ENCODE data around the gene GARIN5A. TPM values are rescaled to one million over a fixed set of nuclear protein-coding genes. Genes with fewer than 3 reads are reported as not detected.
A peak's percentile ranks its signal among the peaks of the same experiment; 100 is the strongest.
"Not testable (repeated sequence)": the region's sequence is repeated elsewhere in the genome, so short reads cannot be mapped to it uniquely, and the experiment has no call there.

The GARIN5A gene
- total and polyA plus RNA-seq, 7 donors, result 0.36 to 7.1 (median 1.6) TPM; not detected in 2

DNA sequence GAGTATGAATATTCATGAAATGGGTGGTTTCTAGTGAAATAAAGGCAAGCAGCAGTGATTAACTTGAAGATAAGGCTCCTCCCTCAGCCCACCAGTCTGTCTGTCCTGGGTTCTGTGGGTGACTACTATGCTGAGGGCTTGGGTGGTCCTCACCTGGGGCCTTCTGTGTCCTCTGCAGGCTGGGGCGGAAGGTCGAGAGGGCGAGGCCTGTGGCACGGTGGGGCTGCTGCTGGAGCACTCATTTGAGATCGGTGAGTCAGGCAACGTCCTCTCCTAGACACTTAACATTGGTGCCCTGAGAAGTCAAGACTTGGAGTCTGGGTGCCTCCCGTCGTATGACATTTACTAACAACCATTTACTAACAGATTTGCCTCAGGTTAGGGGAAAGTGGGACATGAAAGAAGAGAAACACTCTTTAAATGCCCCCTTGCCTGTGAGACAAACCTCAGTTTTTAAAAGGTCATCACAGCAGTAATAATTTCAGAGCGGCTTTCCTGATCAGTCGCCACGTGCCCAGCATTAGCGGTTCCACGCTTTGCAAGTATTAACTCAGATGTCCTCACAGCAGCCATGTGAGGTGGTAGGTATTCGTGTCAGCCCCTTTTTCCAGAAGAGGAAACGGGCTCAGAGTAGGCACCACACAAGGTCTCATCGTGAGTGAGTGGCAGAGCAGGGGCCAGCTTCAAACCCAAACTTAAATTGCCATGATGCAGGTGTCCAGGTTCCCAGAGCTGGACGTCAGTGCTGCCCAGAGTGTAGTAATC, 1.3 kb upstream of the GARIN5A start:
- Histone ChIP-seq H3K27ac (no peak overlapping the region), H3K27me3 (no peaks in the 10 kb centered on the region), H3K4me3 (no peak overlapping the region), H3K36me3 (peaks cover 12 to 46% (median 18%) of the 10 kb centered on the region in 4 donors), H3K9me3 (no peaks in the 10 kb centered on the region), H3K4me1 (peaks cover 0 to 26% (median 15%) of the 10 kb centered on the region in 4 donors)
- no peak for TF ChIP-seq EP300 (IDR thresholded peaks at IDR 0.05)
- no peak for TF ChIP-seq POLR2AphosphoS5 (IDR thresholded peaks at IDR 0.05)
- no peak for TF ChIP-seq POLR2A (IDR thresholded peaks at IDR 0.05)
- TF ChIP-seq CTCF (IDR thresholded peaks at IDR 0.05), result no peak
- intact Hi-C loops (cut with DNase I), result loop anchor here (2.0 kb wide), 1 partner anchor 101 kb away; the partner anchor contains the start of gene NR1H2
- 96 to 97% methylated on average over 17 of the region's 17 CpGs for WGBS, 2 donors
- DNase-seq, result no peak

DNA sequence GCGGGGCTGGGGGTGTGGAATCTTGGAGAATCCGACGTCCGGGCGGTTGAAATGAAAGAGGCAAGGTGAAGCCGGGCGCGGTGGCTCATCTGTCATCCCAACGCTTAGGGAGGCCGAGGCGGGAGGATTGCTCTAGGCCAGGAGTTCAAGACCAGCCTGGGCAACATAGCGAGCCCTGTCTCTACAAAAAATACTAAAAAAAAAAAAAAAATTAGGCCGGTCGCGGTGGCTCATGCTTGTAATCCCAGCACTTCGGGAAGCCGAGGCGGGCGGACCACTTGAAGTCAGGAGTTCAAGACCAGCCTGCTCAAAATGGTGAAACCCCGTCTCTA, 225 bp upstream of the GARIN5A start:
- intact Hi-C loops (cut with DNase I), result loop anchor here (1.0 to 2.0 kb wide), 2 partner anchors 34 to 100 kb away; partner anchors contain the start of genes JOSD2 and NR1H2
- DNase-seq, result no peak
- Histone ChIP-seq H3K9me3 (no peaks in the 10 kb centered on the region), H3K27me3 (no peaks in the 10 kb centered on the region), H3K27ac (peak overlapping the region; percentile 76 to 81 (median 80)), H3K36me3 (peaks cover 12 to 36% (median 18%) of the 10 kb centered on the region in 4 donors), H3K4me1 (peaks cover 0 to 26% (median 15%) of the 10 kb centered on the region in 4 donors), H3K4me3 (peak overlapping the region; percentile 75 to 95 (median 88))
- no peak for TF ChIP-seq CTCF (IDR thresholded peaks at IDR 0.05)
- no peak for TF ChIP-seq POLR2AphosphoS5 (IDR thresholded peaks at IDR 0.05)
- no peak for TF ChIP-seq POLR2A (IDR thresholded peaks at IDR 0.05)
- 17 to 19% methylated on average over 20 of the region's 20 CpGs for WGBS, 2 donors

GRCh38 chr19:50475736-50476223, 868 bp downstream of the GARIN5A start:
- Histone ChIP-seq H3K4me1 (peaks cover 0 to 26% (median 15%) of the 10 kb centered on the region in 4 donors), H3K27ac (peak overlapping the region; percentile 76 to 81 (median 80)), H3K27me3 (no peaks in the 10 kb centered on the region), H3K9me3 (no peaks in the 10 kb centered on the region), H3K4me3 (peak overlapping the region in 3 of 4 donors; percentile 75 to 95 (median 89)), H3K36me3 (peaks cover 5 to 25% (median 11%) of the 10 kb centered on the region in 4 donors)
- 76 to 79% methylated on average over 29 of the region's 29 CpGs for WGBS, 2 donors
- intact Hi-C loops (cut with DNase I), result loop anchor here (1.0 to 2.0 kb wide), 2 partner anchors 36 to 99 kb away; partner anchors contain the start of genes JOSD2 and NR1H2
- no peak for TF ChIP-seq EP300 (IDR thresholded peaks at IDR 0.05)
- no peak for TF ChIP-seq CTCF (IDR thresholded peaks at IDR 0.05)
- TF ChIP-seq POLR2A (IDR thresholded peaks at IDR 0.05), result no peak
- TF ChIP-seq POLR2AphosphoS5 (IDR thresholded peaks at IDR 0.05), result no peak
- no peak for DNase-seq

GRCh38 chr19:50475101-50475568, 1.5 kb downstream of the GARIN5A start:
- no peak for TF ChIP-seq CTCF (IDR thresholded peaks at IDR 0.05)
- TF ChIP-seq EP300 (IDR thresholded peaks at IDR 0.05), result no peak
- TF ChIP-seq POLR2AphosphoS5 (IDR thresholded peaks at IDR 0.05), result no peak
- no peak for TF ChIP-seq POLR2A (IDR thresholded peaks at IDR 0.05)
- peaks cover 0 to 26% (median 15%) of the 10 kb centered on the region in 4 donors for H3K4me1 ChIP-seq
- no peak overlapping the region for H3K27ac ChIP-seq
- 82 to 85% methylated on average over 12 of the region's 12 CpGs for WGBS, 2 donors
- intact Hi-C loops (cut with DNase I), result no loop called here
- DNase-seq, result no peak
- H3K9me3 ChIP-seq, result no peaks in the 10 kb centered on the region
- H3K36me3 ChIP-seq, result peaks cover 0 to 18% (median 6%) of the 10 kb centered on the region in 4 donors
- no peaks in the 10 kb centered on the region for H3K27me3 ChIP-seq
- H3K4me3 ChIP-seq, result no peak overlapping the region

DNA sequence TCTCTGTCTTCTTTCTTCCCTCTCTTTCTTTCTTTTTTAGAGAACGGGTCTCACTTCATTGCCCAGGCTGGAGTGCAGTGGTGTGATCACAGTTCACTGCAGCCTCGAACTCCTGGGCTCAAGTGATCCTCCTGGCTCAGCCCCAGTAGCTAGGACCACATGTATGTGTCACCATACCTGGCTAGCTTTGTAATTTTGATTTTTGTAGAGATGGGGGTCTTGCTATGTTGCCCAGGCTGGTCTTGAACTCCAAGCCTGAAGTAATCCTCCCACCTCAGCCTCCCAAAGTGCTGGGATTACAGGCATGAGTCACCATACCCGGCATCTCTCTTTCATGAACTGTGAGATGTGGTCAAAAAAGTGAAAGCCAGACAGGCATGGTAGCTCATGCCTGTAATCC, 3.3 kb downstream of the GARIN5A start:
- H3K27me3 ChIP-seq; intact Hi-C loops (cut with DNase I); H3K9me3 ChIP-seq; H3K36me3 ChIP-seq; H3K4me3 ChIP-seq; DNase-seq; H3K27ac ChIP-seq: not testable (repeated sequence)
- H3K4me1 ChIP-seq, result peaks cover 0 to 17% (median 13%) of the 10 kb centered on the region in 4 donors
- 66 to 76% methylated on average over 3 of the region's 3 CpGs for WGBS, 2 donors

Data from sigmoid colon (tissue), 7 donors.